CD4-positive, alpha-beta T cell treated with Interleukin-12 subunit alpha and Interleukin-12 subunit beta, for 1 hour (primary cell): ENCODE data around the gene ISG20L2.

Experiments
- DNase-seq: peaks from one replicate; pipeline ENCODE4 v3.0.0-alpha.2; 2020

Gene ISG20L2

GRCh38 chr1:156705321-156705917 lies 23.1 kb downstream of the ISG20L2 start, which contains the start of gene CRABP2:
CRABP2 (minus strand) TSS chr1:156705583; CDS start chr1:156705446, 137 bp downstream.
- no peak for DNase-seq

GRCh38 chr1:156704930-156705320 lies 23.6 kb downstream of the ISG20L2 start:
- no peak for DNase-seq

- DNase-seq: no peak
Observed at GRCh38 chr1:156704166-156704711, 24.3 kb downstream of the ISG20L2 start.

- no peak for DNase-seq
Observed at GRCh38 chr1:156703741-156704140, 24.8 kb downstream of the ISG20L2 start.

- no peak for DNase-seq
Observed at GRCh38 chr1:156703336-156703735, 25.2 kb downstream of the ISG20L2 start.

GRCh38 chr1:156700736-156701531 lies 27.6 kb downstream of the ISG20L2 start:
- DNase-seq: no peak

GRCh38 chr1:156698995-156699394 lies 29.6 kb downstream of the ISG20L2 start:
- DNase-seq: no peak

GRCh38 chr1:156697481-156697880 lies 31.1 kb downstream of the ISG20L2 start:
- no peak for DNase-seq

GRCh38 chr1:156696755-156697154 lies 31.8 kb downstream of the ISG20L2 start:
- DNase-seq: no peak

- no peak for DNase-seq
Observed at GRCh38 chr1:156694690-156694962, 33.9 kb downstream of the ISG20L2 start.

- no peak for DNase-seq
Observed at GRCh38 chr1:156693848-156694689, 34.5 kb downstream of the ISG20L2 start.

- no peak for DNase-seq
Observed at GRCh38 chr1:156692925-156693847, 35.4 kb downstream of the ISG20L2 start.

- DNase-seq: no peak
Observed at GRCh38 chr1:156692441-156692924, 36.1 kb downstream of the ISG20L2 start.

GRCh38 chr1:156691665-156692440 lies 36.7 kb downstream of the ISG20L2 start:
- no peak for DNase-seq

- DNase-seq: no peak
Observed at GRCh38 chr1:156691191-156691590, 37.4 kb downstream of the ISG20L2 start.

- no peak for DNase-seq
Observed at GRCh38 chr1:156690675-156691036, 37.9 kb downstream of the ISG20L2 start.

- DNase-seq: no peak
Observed at GRCh38 chr1:156689953-156690674, 38.5 kb downstream of the ISG20L2 start.

GRCh38 chr1:156689035-156689952 lies 39.3 kb downstream of the ISG20L2 start:
- peak; percentile 83 for DNase-seq

GRCh38 chr1:156684227-156684782 lies 44.3 kb downstream of the ISG20L2 start:
- DNase-seq: no peak
